Measurements from ENCODE around the gene ATP6V1E1. TPM values are rescaled to one million over a fixed set of nuclear protein-coding genes. Genes with fewer than 3 reads are reported as not detected.

Gene ATP6V1E1
- total and polyA plus RNA-seq, 11 donors: 126 to 333 (median 222) TPM

- no peak for ATAC-seq
Observed at GRCh38 chr22:17627961-17628405, 566 bp downstream of the ATP6V1E1 start.

DNA sequence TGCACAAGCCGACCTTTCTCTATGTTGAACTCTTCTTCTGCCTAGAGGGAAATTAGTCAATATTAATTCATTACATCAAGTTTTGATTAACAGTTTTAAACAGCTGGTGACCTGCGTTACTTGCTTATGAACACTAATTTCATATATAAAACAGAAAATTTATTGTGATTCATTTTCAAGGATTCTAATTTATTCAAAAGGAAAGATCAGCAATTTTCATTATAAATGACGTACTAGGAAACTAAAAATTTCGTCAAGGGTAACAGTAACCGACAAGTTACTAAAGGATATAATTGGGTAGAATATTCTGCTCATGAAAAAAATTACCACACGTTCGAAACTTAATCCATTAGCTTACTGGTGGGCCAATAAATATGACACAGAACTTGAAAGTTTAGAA is 15.3 kb downstream of the ATP6V1E1 start:
- intact Hi-C loops (cut with DNase I): no loop called here
- Histone ChIP-seq H3K4me1 (peaks cover 0 to 21% (median 14%) of the 10 kb centered on the region in 12 donors), H3K27me3 (no peaks in the 10 kb centered on the region), H3K4me3 (no peak overlapping the region), H3K9me3 (no peaks in the 10 kb centered on the region), H3K27ac (no peak overlapping the region), H3K36me3 (peaks cover 0 to 97% (median 74%) of the 10 kb centered on the region in 9 donors)
- TF ChIP-seq, protein P1, sequence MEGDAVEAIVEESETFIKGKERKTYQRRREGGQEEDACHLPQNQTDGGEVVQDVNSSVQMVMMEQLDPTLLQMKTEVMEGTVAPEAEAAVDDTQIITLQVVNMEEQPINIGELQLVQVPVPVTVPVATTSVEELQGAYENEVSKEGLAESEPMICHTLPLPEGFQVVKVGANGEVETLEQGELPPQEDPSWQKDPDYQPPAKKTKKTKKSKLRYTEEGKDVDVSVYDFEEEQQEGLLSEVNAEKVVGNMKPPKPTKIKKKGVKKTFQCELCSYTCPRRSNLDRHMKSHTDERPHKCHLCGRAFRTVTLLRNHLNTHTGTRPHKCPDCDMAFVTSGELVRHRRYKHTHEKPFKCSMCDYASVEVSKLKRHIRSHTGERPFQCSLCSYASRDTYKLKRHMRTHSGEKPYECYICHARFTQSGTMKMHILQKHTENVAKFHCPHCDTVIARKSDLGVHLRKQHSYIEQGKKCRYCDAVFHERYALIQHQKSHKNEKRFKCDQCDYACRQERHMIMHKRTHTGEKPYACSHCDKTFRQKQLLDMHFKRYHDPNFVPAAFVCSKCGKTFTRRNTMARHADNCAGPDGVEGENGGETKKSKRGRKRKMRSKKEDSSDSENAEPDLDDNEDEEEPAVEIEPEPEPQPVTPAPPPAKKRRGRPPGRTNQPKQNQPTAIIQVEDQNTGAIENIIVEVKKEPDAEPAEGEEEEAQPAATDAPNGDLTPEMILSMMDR (IDR thresholded peaks at IDR 0.05): no peak
- TF ChIP-seq POLR2A (IDR thresholded peaks at IDR 0.05): no peak
- WGBS, 4 donors: 89 to 96% (median 94%) methylated on average over 7 of the region's 7 CpGs
- ATAC-seq (no peak), DNase-seq (no peak)

More at GRCh38 chr22:17627961-17628405, 566 bp downstream of the ATP6V1E1 start:
- H3K4me1 ChIP-seq: peaks cover 0 to 39% (median 21%) of the 10 kb centered on the region in 12 donors
- H3K27ac ChIP-seq: peak overlapping the region in 11 of 12 donors; percentile 85 to 96 (median 92)
- TF ChIP-seq, protein P1 (IDR thresholded peaks at IDR 0.05): no peak
- no peak for TF ChIP-seq POLR2A (IDR thresholded peaks at IDR 0.05)
- intact Hi-C loops (cut with DNase I): loop anchor here in 4 of 10 donors (1.0 to 10.0 kb wide), 4 partner anchors 10 to 63 kb away; partner anchors contain the start of genes BCL2L13 (in 1 of the 4) and SLC25A18 (in 1 of the 4)
- H3K36me3 ChIP-seq: peaks cover 0 to 26% (median 14%) of the 10 kb centered on the region in 9 donors
- H3K27me3 ChIP-seq: no peaks in the 10 kb centered on the region
- no peak for DNase-seq
- peak overlapping the region; percentile 79 to 100 (median 93) for H3K4me3 ChIP-seq
- WGBS, 4 donors: 7 to 11% (median 8%) methylated on average over 22 to 24 of the region's 24 CpGs
- no peaks in the 10 kb centered on the region for H3K9me3 ChIP-seq

DNA sequence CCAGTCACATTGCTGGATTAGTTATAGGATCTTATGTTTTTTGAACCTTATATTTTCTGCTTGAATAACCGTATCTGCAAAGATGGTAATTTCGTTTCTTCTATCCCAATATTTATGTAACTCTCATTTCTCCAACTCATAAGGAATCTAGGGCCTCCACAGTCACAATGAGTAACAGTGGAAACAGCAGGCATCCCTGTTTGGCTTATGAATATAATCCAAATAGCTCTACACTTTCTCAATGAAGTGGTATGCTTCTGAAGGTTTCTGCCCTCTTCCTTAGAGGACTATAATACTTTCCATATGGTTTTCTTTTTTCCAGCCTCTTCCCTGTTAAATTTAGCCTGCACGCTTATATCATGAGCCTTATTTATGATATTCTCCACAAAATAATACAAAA is 16.5 kb downstream of the ATP6V1E1 start:
- intact Hi-C loops (cut with DNase I): no loop called here
- Histone ChIP-seq H3K4me1 (peaks cover 0 to 29% (median 16%) of the 10 kb centered on the region in 12 donors), H3K27ac (no peak overlapping the region), H3K4me3 (no peak overlapping the region), H3K27me3 (no peaks in the 10 kb centered on the region), H3K9me3 (no peaks in the 10 kb centered on the region), H3K36me3 (peaks cover 0 to 97% (median 70%) of the 10 kb centered on the region in 9 donors)
- TF ChIP-seq POLR2A (IDR thresholded peaks at IDR 0.05): no peak
- WGBS, 4 donors: 56 to 96% (median 74%) methylated on average over 3 of the region's 3 CpGs
- ATAC-seq (no peak), DNase-seq (no peak)

DNA sequence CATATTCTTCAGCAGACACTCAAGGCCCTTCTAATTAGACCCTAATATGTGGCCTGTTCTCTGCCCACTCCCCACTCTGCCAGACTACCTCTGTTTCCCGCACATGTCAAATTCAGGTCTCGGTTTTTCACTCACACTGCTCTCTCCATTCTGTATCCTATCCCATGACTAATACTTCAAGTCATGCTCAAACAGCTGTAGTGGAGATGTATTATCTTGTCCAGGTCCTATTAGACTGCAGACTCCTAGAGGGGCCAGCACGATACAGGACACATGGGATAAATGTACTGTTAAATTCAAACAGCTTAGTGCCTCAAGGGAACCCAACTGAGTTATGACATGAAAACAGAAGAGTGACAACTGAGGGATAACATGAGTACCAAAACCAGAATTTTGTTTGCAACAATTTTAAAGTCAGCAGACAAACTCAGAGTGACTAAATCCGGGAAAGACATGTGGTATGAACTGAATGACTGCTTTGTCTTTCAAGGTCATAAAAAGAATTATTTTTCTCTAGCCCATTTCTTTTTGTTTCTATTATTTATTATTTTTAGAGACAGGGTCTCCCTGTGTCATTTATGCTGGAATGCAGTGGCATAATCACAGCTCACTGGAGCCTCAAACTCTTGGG is 20.5 kb downstream of the ATP6V1E1 start:
- H3K4me3 ChIP-seq: no peak overlapping the region
- no peaks in the 10 kb centered on the region for H3K27me3 ChIP-seq
- no peaks in the 10 kb centered on the region for H3K9me3 ChIP-seq
- peak overlapping the region in 1 of 12 donors; percentile 78 for H3K27ac ChIP-seq
- ATAC-seq: peak in 1 of 4 donors; percentile 15
- peaks cover 0 to 97% (median 40%) of the 10 kb centered on the region in 9 donors for H3K36me3 ChIP-seq
- no peak for TF ChIP-seq POLR2A (IDR thresholded peaks at IDR 0.05)
- TF ChIP-seq, protein P1 (IDR thresholded peaks at IDR 0.05): no peak
- no peak for DNase-seq
- intact Hi-C loops (cut with DNase I): no loop called here
- 88 to 94% (median 91%) methylated on average over 4 of the region's 4 CpGs for WGBS, 4 donors
- H3K4me1 ChIP-seq: peaks cover 0 to 38% (median 20%) of the 10 kb centered on the region in 12 donors

All from heart left ventricle (tissue), 16 donors.